PFSK-1 (cell line): Measurements from ENCODE around the gene SLC25A38.

Source experiments
- FOXP2 ChIP-seq: optimal IDR thresholded peaks from 2 replicates; pipeline ENCODE3; 2011; ENCODE audit warnings: borderline replicate concordance, control low read depth, inconsistent platforms; ENCODE audit not compliant: insufficient read depth; ENCODE audit errors: extremely low read length, extremely low read depth
- POLR2AphosphoS5 ChIP-seq: IDR thresholded peaks from 2 replicates; pipeline ENCODE4 v1.6.1; 2012; ENCODE audit warnings: low read depth, mild to moderate bottlenecking, control low read depth, low read length, moderate library complexity
- SIN3A ChIP-seq: IDR thresholded peaks from 2 replicates; pipeline ENCODE4 v1.6.1; 2012; ENCODE audit warnings: mild to moderate bottlenecking, low read length, moderate library complexity, borderline replicate concordance; ENCODE audit not compliant: insufficient read depth
- TAF1 ChIP-seq: IDR thresholded peaks from 2 replicates; pipeline ENCODE4 v1.6.1; 2012; ENCODE audit warnings: low read length, control low read depth, borderline replicate concordance; ENCODE audit not compliant: insufficient read depth
- TF ChIP-seq, protein P1 (sequence below), 2 experiments: IDR thresholded peaks; 2 replicates each; pipeline versions ENCODE4 v1.6.1 to v1.8.0; 2011 to 2012; ENCODE audit warnings: low read depth in 2 of 2, low read length in 2 of 2, control low read depth in 1 of 2, inconsistent platforms in 1 of 2, mild to moderate bottlenecking in 1 of 2, moderate library complexity in 1 of 2; ENCODE audit not compliant: insufficient read depth in 1 of 2

SLC25A38 gene

GRCh38 chr3:39388741-39389248 lies 5.6 kb downstream of the SLC25A38 start:
- no peak for TF ChIP-seq SIN3A
- TF ChIP-seq, protein P1, sequence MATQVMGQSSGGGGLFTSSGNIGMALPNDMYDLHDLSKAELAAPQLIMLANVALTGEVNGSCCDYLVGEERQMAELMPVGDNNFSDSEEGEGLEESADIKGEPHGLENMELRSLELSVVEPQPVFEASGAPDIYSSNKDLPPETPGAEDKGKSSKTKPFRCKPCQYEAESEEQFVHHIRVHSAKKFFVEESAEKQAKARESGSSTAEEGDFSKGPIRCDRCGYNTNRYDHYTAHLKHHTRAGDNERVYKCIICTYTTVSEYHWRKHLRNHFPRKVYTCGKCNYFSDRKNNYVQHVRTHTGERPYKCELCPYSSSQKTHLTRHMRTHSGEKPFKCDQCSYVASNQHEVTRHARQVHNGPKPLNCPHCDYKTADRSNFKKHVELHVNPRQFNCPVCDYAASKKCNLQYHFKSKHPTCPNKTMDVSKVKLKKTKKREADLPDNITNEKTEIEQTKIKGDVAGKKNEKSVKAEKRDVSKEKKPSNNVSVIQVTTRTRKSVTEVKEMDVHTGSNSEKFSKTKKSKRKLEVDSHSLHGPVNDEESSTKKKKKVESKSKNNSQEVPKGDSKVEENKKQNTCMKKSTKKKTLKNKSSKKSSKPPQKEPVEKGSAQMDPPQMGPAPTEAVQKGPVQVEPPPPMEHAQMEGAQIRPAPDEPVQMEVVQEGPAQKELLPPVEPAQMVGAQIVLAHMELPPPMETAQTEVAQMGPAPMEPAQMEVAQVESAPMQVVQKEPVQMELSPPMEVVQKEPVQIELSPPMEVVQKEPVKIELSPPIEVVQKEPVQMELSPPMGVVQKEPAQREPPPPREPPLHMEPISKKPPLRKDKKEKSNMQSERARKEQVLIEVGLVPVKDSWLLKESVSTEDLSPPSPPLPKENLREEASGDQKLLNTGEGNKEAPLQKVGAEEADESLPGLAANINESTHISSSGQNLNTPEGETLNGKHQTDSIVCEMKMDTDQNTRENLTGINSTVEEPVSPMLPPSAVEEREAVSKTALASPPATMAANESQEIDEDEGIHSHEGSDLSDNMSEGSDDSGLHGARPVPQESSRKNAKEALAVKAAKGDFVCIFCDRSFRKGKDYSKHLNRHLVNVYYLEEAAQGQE (IDR thresholded peaks at IDR 0.05; ENCODE audit: insufficient read depth in 1 of 2, low read depth in 2 of 2, low read length in 2 of 2) = no peak
- TF ChIP-seq POLR2AphosphoS5 = no peak
- TF ChIP-seq TAF1 = no peak

DNA sequence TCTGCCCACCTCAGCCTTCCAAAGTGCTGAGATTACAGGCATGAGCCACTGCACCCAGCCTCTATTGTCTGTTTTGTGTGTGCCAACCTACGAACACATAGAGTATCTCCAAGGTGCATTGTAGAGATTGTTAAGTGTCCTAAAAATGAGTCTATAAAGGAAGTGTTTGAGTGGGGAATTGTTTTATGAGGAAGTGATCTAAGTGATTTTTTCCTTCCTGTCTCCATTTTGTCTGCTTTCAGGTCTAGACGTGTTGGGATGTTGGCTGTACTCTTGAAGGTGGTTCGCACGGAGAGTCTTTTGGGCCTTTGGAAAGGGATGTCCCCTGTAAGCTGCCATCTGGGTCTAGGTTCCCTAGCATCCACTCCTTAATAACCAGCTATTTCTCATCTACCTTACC lies 7.0 kb downstream of the SLC25A38 start:
- TF ChIP-seq FOXP2 (no peak), POLR2AphosphoS5 (no peak)
- TF ChIP-seq, protein P1 (IDR thresholded peaks at IDR 0.05; ENCODE audit: insufficient read depth in 1 of 2, low read depth in 2 of 2, low read length in 2 of 2) = no peak

DNA sequence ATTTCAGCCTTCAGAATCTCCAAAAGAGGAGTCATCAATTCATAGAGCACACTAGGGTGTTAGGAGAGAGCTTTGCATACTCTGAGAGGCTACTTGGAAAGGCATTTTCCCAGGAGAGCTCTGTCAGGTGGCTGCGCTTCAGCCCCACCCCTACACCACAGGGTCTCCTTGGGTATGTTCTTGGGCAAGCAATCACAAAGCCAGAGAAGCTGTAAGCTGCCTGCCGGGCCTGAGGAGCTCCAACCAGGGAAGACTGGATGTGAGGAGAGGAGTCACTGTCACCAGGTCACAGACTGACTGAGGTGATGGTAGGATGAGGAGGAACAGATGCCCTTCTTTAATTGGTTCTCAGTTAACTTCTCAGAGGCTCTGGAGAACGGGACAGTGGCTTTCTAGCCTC lies 13.5 kb downstream of the SLC25A38 start:
- TF ChIP-seq FOXP2 (no peak), TAF1 (no peak), POLR2AphosphoS5 (no peak), SIN3A (no peak)
- TF ChIP-seq, protein P1 (IDR thresholded peaks at IDR 0.05; ENCODE audit: insufficient read depth in 1 of 2, low read depth in 2 of 2, low read length in 2 of 2) = no peak

DNA sequence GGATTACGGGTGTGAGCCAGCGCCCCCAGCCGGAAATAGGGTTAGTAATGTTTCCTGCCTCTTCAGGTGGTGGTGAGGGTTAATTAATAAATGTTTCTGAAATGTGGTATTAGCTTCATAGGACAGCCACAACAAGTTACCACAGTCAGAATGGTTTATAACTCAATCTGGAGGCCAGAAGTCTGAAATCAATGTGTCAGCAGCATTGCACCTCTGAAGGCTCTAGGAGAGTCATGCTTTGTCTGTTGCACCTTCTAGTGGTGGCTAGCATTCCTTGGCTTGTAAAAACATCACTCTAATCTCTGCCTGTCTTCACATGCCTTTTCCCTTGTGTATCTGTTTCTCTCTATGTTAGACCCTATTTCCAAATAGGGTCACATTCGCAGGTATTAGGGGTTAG lies 15.5 kb downstream of the SLC25A38 start:
- TF ChIP-seq TAF1 = no peak
- no peak for TF ChIP-seq SIN3A
- TF ChIP-seq, protein P1 (IDR thresholded peaks at IDR 0.05; ENCODE audit: insufficient read depth in 1 of 2, low read depth in 2 of 2, low read length in 2 of 2) = no peak
- TF ChIP-seq FOXP2 = no peak
- no peak for TF ChIP-seq POLR2AphosphoS5

DNA sequence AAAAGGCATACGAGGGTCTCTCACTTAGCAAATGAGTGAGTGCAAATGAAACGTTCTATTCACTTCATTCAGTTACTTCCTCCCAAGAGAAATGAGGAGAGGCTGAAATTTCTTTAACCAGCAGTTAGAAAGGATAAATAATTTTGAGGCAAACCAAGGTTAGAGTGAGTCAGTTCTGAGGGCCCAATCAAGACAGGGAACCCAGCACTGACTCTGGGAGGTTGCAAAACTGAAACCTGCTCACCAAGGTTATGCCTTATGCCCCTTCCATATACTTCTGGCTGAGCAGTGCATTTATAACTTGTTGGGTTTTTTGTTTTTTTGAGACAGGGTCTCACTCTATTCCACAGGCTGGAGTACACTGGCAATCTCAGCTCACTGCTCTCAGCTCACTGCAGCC lies 18.8 kb downstream of the SLC25A38 start:
- no peak for TF ChIP-seq FOXP2
- TF ChIP-seq TAF1 = no peak
- TF ChIP-seq, protein P1 (IDR thresholded peaks at IDR 0.05; ENCODE audit: insufficient read depth in 1 of 2, low read depth in 2 of 2, low read length in 2 of 2) = no peak
- TF ChIP-seq SIN3A = no peak
- no peak for TF ChIP-seq POLR2AphosphoS5
